Measurements from ENCODE around the gene SWSAP1.

DNA sequence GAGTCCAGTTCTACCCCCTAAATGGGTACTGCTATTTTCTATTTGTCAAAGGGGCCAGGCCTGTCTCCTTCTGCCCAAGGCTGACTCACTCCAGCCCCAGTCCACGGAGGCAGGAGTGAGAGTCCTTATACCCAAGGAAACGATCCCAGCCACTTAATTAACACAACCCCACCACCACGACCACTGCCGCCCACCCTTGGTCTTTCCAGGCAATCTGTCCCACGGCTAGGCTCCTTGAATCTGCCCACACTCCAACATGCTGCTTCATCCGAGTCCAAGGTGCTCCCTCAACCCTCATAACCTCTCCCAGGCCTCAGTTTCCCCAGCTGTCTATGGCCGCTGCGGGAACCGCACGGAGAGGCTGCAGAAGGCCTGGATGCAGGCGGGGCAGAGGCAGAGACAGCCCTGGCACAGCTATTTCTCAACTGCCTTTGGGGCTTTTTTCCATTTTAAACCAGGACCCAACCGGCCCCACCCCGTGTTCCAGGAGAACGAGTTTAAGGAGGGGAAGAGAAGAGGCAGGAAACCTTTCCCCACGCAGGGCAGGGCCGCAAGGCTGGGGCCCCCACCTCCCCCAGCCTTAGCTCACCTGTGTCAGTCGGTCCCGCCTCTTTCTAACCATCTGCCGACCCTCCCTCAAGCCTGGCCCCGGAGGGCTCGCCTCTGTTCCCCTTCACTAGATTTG is 35.8 kb upstream of the SWSAP1 start:
- TF ChIP-seq, protein P1, sequence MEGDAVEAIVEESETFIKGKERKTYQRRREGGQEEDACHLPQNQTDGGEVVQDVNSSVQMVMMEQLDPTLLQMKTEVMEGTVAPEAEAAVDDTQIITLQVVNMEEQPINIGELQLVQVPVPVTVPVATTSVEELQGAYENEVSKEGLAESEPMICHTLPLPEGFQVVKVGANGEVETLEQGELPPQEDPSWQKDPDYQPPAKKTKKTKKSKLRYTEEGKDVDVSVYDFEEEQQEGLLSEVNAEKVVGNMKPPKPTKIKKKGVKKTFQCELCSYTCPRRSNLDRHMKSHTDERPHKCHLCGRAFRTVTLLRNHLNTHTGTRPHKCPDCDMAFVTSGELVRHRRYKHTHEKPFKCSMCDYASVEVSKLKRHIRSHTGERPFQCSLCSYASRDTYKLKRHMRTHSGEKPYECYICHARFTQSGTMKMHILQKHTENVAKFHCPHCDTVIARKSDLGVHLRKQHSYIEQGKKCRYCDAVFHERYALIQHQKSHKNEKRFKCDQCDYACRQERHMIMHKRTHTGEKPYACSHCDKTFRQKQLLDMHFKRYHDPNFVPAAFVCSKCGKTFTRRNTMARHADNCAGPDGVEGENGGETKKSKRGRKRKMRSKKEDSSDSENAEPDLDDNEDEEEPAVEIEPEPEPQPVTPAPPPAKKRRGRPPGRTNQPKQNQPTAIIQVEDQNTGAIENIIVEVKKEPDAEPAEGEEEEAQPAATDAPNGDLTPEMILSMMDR (conservative IDR thresholded peaks at IDR 0.05 in 1 of 2, IDR thresholded peaks at IDR 0.05 in 1 of 2; ENCODE audit: low read depth in 1 of 2, low read length in 2 of 2) = no peak
- no peak for TF ChIP-seq EZH2 (IDR thresholded peaks at IDR 0.05; ENCODE audit: low read length, missing control alignments)

All from fibroblast of lung (primary cell).